ENCODE results near the gene XRCC1.
"Not testable (repeated sequence)": the region's sequence is repeated elsewhere in the genome, so short reads cannot be mapped to it uniquely, and the experiment has no call there.

Gene XRCC1

DNA sequence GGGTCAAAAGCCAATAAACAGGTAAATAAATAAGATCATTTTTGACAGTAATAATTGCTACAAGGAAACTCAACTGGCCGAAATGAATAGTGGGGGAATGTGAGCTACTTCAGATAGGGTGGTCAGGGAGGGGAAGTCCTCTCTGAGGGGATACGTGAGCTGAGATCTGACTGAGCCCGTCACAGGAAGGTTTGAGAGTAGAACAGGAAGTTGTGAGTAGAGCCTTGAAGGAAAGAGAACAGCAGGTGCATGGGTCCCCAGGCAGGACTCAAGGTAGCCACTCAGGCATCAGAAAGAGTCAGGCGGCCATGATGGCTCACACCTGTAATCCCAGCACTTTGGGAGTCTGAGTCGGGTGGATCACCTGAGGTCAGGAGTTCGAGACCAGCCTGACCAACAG is 14.4 kb upstream of the XRCC1 start:
- WGBS = 90% methylated on average over 6 of the region's 6 CpGs
- H3K9me3 ChIP-seq (ENCODE audit: insufficient read depth, low read depth, low read length) = no peaks in the 10 kb centered on the region
- no peak overlapping the region for H3K9ac ChIP-seq (ENCODE audit: low read depth, low read length)
- peaks cover 52% of the 10 kb centered on the region for H3K36me3 ChIP-seq (ENCODE audit: insufficient read depth, low read length)
- no peaks in the 10 kb centered on the region for H3K4me1 ChIP-seq (ENCODE audit: insufficient read depth, low read length)
- no peak overlapping the region for H3K4me3 ChIP-seq (ENCODE audit: low read length)
- no peaks in the 10 kb centered on the region for H3K27me3 ChIP-seq (ENCODE audit: insufficient read depth, low read length)
- no peak overlapping the region for H3K27ac ChIP-seq (ENCODE audit: low read depth, low read length)

DNA sequence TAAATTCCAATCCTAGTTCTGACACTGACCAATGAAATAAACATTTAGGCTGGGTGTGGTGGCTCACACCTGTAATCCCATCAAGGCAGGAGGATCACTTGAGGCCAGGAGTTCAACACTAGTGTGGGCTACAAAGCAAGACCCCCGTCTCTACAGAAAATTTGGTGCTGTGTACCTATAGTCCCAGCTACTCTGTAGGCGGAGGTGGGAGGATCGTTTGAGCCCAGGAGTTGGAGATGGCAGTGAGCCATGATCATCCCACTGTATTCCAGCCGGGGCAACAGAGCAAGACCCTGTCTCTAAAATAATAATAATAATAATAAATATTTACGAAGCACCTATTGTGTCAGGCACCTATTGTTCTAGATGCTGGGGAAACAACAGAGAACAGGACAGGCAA is 13.9 kb upstream of the XRCC1 start:
- H3K27me3 ChIP-seq (ENCODE audit: insufficient read depth, low read length) = no peaks in the 10 kb centered on the region
- H3K4me1 ChIP-seq (ENCODE audit: insufficient read depth, low read length) = no peaks in the 10 kb centered on the region
- no peak overlapping the region for H3K27ac ChIP-seq (ENCODE audit: low read depth, low read length)
- no peak overlapping the region for H3K9ac ChIP-seq (ENCODE audit: low read depth, low read length)
- H3K36me3 ChIP-seq (ENCODE audit: insufficient read depth, low read length) = peaks cover 50% of the 10 kb centered on the region
- no peaks in the 10 kb centered on the region for H3K9me3 ChIP-seq (ENCODE audit: insufficient read depth, low read depth, low read length)
- WGBS = 97% methylated on average over 3 of the region's 5 CpGs
- no peak overlapping the region for H3K4me3 ChIP-seq (ENCODE audit: low read length)

DNA sequence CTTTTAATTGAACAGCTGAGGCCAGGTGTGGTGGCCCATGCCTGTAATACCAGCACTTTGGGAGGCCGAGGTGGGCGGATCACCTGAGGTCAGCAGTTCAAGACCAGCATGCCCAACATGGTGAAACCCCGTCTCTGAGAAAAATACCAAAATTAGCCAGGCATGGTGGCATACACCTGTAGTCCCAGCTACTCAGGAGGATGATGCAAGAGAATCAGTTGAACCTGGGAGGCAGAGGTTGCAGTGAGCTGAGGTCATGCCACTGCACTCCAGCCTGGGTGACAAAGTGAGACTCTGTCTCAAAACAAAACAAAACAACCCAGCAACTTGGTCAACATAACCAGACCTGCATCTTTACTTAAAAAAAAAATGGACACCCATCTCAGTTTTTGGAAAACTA is 11.7 kb upstream of the XRCC1 start:
- H3K27me3 ChIP-seq (ENCODE audit: insufficient read depth, low read length); H3K4me1 ChIP-seq (ENCODE audit: insufficient read depth, low read length); H3K27ac ChIP-seq (ENCODE audit: low read depth, low read length); H3K4me3 ChIP-seq (ENCODE audit: low read length); H3K9me3 ChIP-seq (ENCODE audit: insufficient read depth, low read depth, low read length); H3K9ac ChIP-seq (ENCODE audit: low read depth, low read length): not testable (repeated sequence)
- peaks cover 31% of the 10 kb centered on the region for H3K36me3 ChIP-seq (ENCODE audit: insufficient read depth, low read length)
- WGBS = 96% methylated on average over 3 of the region's 3 CpGs

DNA sequence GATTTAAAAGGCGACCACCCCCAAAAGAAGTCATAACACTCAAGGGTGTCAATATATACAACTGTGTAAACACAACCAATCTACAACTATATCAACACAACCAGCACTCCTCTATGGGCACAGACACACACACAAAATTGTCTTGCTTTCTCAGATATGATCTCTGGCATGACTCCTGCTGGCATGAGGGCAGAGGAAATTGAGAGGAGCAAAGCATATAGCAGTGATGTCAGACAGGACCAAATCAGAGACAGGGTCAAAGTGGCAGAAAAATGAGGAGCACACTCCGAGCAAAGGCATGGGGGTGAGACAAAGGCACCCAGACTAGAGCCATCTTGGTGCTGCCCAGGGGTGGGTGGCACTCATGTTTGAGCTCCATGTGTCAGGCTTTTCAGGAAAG is 11.0 kb upstream of the XRCC1 start:
- 92% methylated on average over 2 of the region's 2 CpGs for WGBS
- Histone ChIP-seq H3K4me1 (ENCODE audit: insufficient read depth, low read length) (no peaks in the 10 kb centered on the region), H3K36me3 (ENCODE audit: insufficient read depth, low read length) (peaks cover 31% of the 10 kb centered on the region), H3K9me3 (ENCODE audit: insufficient read depth, low read depth, low read length) (no peaks in the 10 kb centered on the region), H3K4me3 (ENCODE audit: low read length) (no peak overlapping the region), H3K9ac (ENCODE audit: low read depth, low read length) (no peak overlapping the region), H3K27ac (ENCODE audit: low read depth, low read length) (no peak overlapping the region), H3K27me3 (ENCODE audit: insufficient read depth, low read length) (no peaks in the 10 kb centered on the region)

DNA sequence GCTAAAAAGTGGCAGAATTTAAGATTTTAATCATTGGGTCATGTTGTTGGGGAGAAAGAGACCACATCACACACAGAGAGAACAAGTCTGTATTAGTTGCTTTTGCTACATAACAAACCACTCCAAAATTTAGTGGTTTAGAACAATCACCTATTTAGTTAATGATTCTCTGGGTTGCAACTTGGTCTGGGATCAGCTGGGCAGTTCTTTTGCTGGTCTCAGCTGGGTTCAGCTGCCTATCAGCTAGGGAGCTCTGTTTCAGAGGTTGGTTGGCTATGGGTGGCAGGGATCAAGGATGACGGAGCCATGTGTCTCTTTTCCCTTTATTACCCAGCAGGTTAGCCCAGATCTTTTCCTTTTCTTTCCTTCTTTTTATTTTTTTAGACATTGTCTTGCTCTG is 9.2 kb upstream of the XRCC1 start:
- Histone ChIP-seq H3K9ac (ENCODE audit: low read depth, low read length) (no peak overlapping the region), H3K36me3 (ENCODE audit: insufficient read depth, low read length) (peaks cover 18% of the 10 kb centered on the region), H3K4me3 (ENCODE audit: low read length) (no peak overlapping the region), H3K27me3 (ENCODE audit: insufficient read depth, low read length) (no peaks in the 10 kb centered on the region), H3K4me1 (ENCODE audit: insufficient read depth, low read length) (no peaks in the 10 kb centered on the region), H3K27ac (ENCODE audit: low read depth, low read length) (no peak overlapping the region), H3K9me3 (ENCODE audit: insufficient read depth, low read depth, low read length) (no peaks in the 10 kb centered on the region)
- WGBS = 95% methylated on average over 1 of the region's 1 CpG

DNA sequence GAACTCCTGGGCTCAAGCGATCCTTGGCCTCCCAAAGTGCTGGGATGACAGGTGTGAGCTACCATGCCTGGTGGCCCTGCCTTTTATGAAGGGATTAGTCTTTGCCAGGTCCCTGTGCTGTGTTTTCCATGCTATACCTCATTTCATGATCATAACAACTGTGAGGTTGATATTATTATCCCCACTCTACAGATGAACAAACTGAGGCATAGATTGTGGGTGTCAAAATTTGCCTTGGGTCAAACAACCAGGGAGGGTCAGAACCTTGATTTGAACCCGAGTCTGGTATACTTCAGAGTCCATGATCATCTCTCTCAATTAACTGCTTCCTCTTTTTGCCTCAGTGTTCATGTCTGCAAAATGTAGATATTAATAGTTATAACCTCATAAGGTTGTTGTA is 7.2 kb upstream of the XRCC1 start:
- 100% methylated on average over 2 of the region's 2 CpGs for WGBS
- Histone ChIP-seq H3K9me3 (ENCODE audit: insufficient read depth, low read depth, low read length) (no peaks in the 10 kb centered on the region), H3K36me3 (ENCODE audit: insufficient read depth, low read length) (peaks cover 11% of the 10 kb centered on the region), H3K27ac (ENCODE audit: low read depth, low read length) (no peak overlapping the region), H3K9ac (ENCODE audit: low read depth, low read length) (no peak overlapping the region), H3K4me1 (ENCODE audit: insufficient read depth, low read length) (no peaks in the 10 kb centered on the region), H3K27me3 (ENCODE audit: insufficient read depth, low read length) (no peaks in the 10 kb centered on the region), H3K4me3 (ENCODE audit: low read length) (no peak overlapping the region)

DNA sequence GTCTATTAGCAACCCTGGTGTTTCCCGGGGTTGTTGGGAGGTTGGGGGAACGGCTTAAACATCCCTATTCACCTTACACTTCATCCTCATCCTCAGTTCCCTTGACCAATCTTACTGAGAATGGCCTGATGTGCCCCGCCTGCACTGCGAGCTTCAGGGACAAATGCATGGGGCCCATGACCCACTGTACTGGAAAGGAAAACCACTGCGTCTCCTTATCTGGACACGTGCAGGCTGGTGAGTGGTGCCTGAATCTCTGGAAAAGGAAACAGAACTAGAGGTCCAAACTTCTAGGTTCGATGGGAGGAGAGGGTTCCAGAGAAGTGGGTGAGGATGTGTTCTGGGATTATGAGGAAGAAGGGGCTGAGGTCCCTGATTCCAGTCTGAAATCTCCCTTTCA is 6.1 kb upstream of the XRCC1 start:
- H3K9ac ChIP-seq (ENCODE audit: low read depth, low read length) = no peak overlapping the region

DNA sequence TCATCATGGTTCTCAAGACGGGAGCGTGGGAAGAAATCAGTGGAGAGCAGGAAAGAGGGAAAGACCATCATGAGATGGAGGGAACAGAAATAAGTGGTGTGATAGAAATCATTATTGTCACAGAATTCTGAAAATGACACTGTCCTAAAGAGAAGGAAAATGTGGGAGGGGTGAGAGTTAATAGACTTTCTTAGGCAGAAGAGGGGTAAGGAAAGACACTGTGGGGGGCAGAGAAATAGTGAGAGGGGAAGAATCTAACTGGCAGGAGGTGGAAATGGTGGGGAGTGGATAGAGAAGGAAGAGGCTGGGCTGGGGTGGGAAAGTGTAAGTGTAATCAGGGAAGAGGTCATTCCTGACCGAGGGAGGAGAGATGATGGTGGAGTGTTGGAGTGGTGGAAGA is 3.5 kb upstream of the XRCC1 start:
- Histone ChIP-seq H3K27me3 (ENCODE audit: insufficient read depth, low read length) (no peaks in the 10 kb centered on the region), H3K9me3 (ENCODE audit: insufficient read depth, low read depth, low read length) (no peaks in the 10 kb centered on the region), H3K9ac (ENCODE audit: low read depth, low read length) (no peak overlapping the region), H3K36me3 (ENCODE audit: insufficient read depth, low read length) (peaks cover 1% of the 10 kb centered on the region; the same call in 1 of the 2 replicates), H3K4me1 (ENCODE audit: insufficient read depth, low read length) (peaks cover 10% of the 10 kb centered on the region; the same call in 1 of the 2 replicates), H3K27ac (ENCODE audit: low read depth, low read length) (no peak overlapping the region), H3K4me3 (ENCODE audit: low read length) (no peak overlapping the region)
- 93% methylated on average over 3 of the region's 3 CpGs for WGBS

More for the DNA sequence above, 6.1 kb upstream of the XRCC1 start:
- Histone ChIP-seq H3K36me3 (ENCODE audit: insufficient read depth, low read length) (peaks cover 7% of the 10 kb centered on the region), H3K27ac (ENCODE audit: low read depth, low read length) (no peak overlapping the region), H3K9me3 (ENCODE audit: insufficient read depth, low read depth, low read length) (no peaks in the 10 kb centered on the region), H3K4me1 (ENCODE audit: insufficient read depth, low read length) (no peaks in the 10 kb centered on the region), H3K4me3 (ENCODE audit: low read length) (peak overlapping the region; percentile 25; the same call in 1 of the 2 replicates), H3K27me3 (ENCODE audit: insufficient read depth, low read length) (no peaks in the 10 kb centered on the region)
- 76% methylated on average over 7 of the region's 7 CpGs for WGBS

DNA sequence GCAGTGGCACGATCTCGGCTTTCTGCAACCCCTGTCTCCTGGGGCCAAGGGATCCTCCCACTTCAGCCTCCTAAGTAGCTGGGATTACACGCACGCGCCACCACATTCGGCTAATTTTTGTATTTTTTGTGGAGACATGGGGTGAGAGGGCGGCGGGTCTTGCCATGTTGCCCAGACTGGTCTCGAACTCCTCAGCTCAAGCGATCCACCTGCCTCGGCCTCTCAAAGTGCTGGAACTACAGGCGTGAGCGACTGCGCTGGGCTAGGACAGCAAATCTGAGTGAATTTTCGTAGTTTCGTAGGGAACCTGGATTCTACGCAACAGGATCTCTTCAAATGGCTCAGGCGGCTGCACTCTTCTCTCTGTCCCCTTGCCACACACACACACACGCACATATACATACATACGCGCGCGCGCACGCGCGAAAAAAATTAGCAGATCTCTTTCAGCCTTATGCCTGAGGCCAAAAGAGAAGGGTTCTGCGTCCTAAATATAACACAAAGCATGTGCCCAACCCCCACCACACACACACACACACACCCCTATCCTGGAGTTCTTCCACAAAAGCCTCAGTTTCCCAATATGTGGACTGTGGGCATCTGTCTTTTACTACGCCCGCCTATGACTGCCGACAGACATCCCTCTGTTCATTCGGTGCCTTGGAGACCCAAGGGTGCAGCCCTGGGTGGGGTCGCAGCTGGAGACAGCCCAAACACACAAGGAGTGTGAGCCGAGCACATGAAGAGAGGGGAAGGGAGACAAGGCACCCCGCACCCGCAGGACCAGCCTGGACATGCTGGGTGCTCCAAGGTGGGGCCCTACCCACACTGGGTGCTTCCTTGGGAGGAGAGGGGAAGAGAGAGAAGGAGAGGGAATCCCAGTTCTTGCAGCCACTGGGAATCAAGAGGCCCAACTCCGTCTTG is 890 bp upstream of the XRCC1 start:
- Histone ChIP-seq H3K36me3 (ENCODE audit: insufficient read depth, low read length) (peaks cover 23% of the 10 kb centered on the region; the same call in 1 of the 2 replicates), H3K9ac (ENCODE audit: low read depth, low read length) (peak overlapping the region; percentile 62), H3K27me3 (ENCODE audit: insufficient read depth, low read length) (no peaks in the 10 kb centered on the region), H3K4me3 (ENCODE audit: low read length) (peak overlapping the region; percentile 90), H3K4me1 (ENCODE audit: insufficient read depth, low read length) (peaks cover 10% of the 10 kb centered on the region; the same call in 1 of the 2 replicates), H3K9me3 (ENCODE audit: insufficient read depth, low read depth, low read length) (no peaks in the 10 kb centered on the region), H3K27ac (ENCODE audit: low read depth, low read length) (peak overlapping the region; percentile 60; the same call in 1 of the 2 replicates)
- WGBS = 84% methylated on average over 37 of the region's 37 CpGs

DNA sequence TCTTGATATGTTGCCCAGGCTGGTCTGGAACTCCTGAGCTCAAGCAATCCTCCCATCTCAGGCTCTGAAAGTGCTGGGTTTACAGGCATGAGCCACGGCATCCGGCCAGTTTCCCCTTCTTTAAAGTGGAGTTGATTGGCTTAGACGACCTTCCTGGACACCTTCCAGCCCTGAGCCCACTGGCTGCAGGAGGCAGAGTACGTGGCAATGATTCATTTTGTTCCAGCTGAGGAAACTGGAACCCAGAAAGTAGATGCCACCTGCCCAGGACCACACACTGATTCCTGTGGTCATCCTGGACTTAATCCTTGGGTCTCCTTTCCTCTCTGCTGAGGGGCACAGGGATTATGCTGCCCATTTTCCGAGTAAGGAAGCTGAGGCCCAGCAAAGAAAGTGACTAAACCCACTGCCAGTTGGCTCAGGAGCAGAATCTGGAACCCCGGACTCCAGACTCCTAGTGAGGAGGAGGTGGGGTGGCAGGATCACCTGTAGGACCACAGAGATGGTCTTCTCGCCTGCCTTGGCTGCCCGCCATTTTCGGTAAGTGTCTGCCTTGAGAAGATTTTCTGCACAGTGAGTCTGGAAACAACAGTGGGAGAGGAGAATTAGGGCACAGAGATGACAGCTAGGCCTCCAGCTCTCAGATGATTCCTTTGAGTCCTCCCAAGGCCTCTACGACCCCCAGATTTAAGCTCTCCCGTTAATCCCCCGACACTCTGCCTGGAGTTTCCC is 737 bp downstream of the XRCC1 start:
- peak overlapping the region; percentile 72 for H3K27ac ChIP-seq (ENCODE audit: low read depth, low read length)
- H3K36me3 ChIP-seq (ENCODE audit: insufficient read depth, low read length) = peaks cover 23% of the 10 kb centered on the region; the same call in 1 of the 2 replicates
- H3K27me3 ChIP-seq (ENCODE audit: insufficient read depth, low read length) = no peaks in the 10 kb centered on the region
- 64% methylated on average over 12 of the region's 12 CpGs for WGBS
- H3K4me1 ChIP-seq (ENCODE audit: insufficient read depth, low read length) = peaks cover 10% of the 10 kb centered on the region; the same call in 1 of the 2 replicates
- no peaks in the 10 kb centered on the region for H3K9me3 ChIP-seq (ENCODE audit: insufficient read depth, low read depth, low read length)
- peak overlapping the region; percentile 90 for H3K4me3 ChIP-seq (ENCODE audit: low read length)
- H3K9ac ChIP-seq (ENCODE audit: low read depth, low read length) = peak overlapping the region; percentile 87

DNA sequence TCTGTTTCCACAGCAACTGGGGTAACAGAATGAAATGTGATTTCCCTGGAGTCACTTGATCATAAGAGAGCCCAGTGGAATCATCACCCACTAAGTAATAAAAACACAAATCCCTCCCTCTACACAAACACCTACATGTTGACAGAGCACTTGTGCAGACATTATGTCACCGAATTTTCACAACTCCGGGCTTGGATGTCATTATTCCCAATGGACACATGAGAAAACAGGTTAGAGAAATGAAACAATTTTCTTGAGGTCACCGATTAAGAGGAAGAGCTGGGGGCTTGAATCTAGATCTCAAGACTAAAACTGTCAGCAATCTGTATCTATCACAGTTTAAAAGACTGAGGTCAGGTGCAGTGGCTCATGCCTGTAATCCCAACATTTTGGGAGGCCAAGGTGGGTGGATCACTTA is 3.1 kb downstream of the XRCC1 start:
- no peaks in the 10 kb centered on the region for H3K9me3 ChIP-seq (ENCODE audit: insufficient read depth, low read depth, low read length)
- peaks cover 23% of the 10 kb centered on the region; the same call in 1 of the 2 replicates for H3K36me3 ChIP-seq (ENCODE audit: insufficient read depth, low read length)
- no peaks in the 10 kb centered on the region for H3K27me3 ChIP-seq (ENCODE audit: insufficient read depth, low read length)
- H3K27ac ChIP-seq (ENCODE audit: low read depth, low read length) = no peak overlapping the region
- no peak overlapping the region for H3K9ac ChIP-seq (ENCODE audit: low read depth, low read length)
- H3K4me3 ChIP-seq (ENCODE audit: low read length) = no peak overlapping the region
- peaks cover 10% of the 10 kb centered on the region; the same call in 1 of the 2 replicates for H3K4me1 ChIP-seq (ENCODE audit: insufficient read depth, low read length)
- WGBS = 96% methylated on average over 3 of the region's 3 CpGs

Data from HUES64 (cell line).